Measurements from ENCODE around the gene C1QA. TPM values are rescaled to one million over a fixed set of nuclear protein-coding genes. Genes with fewer than 3 reads are reported as not detected.

The C1QA gene
- total RNA-seq, 1 experiment from 2014 or later, result 0.50 TPM

- DNase-seq (ENCODE audit: low spot score), result no peak
- ChIA-PET CTCF (interaction anchor here (1.0 to 2.3 kb wide), 5 partner anchors 8 to 253 kb away, joined by 4 to 12 read pairs (median 8); no protein-coding TSS in a partner anchor), POLR2A (no interaction called here)
- no peaks in the 10 kb centered on the region for H3K36me3 Mint-ChIP-seq
- no peak overlapping the region for H3K27ac Mint-ChIP-seq
- no peak overlapping the region for H3K4me3 Mint-ChIP-seq
- H3K9me3 Mint-ChIP-seq, result no peaks in the 10 kb centered on the region
- H3K27me3 Mint-ChIP-seq (ENCODE audit: low read depth), result no peaks in the 10 kb centered on the region
- no peak for ATAC-seq
- TF ChIP-seq KAT7 (CRISPR knock-in tag; IDR thresholded peaks at IDR 0.05; ENCODE audit: borderline replicate concordance), result no peak
- TF ChIP-seq ZNF281 (CRISPR knock-in tag; IDR thresholded peaks at IDR 0.05), result no peak
- no peak for TF ChIP-seq CREM (CRISPR knock-in tag; IDR thresholded peaks at IDR 0.05)
- no peak for TF ChIP-seq ZBTB43 (CRISPR knock-in tag; IDR thresholded peaks at IDR 0.05)
- no peak for TF ChIP-seq ZNF263 (CRISPR knock-in tag; IDR thresholded peaks at IDR 0.05; ENCODE audit: low read depth)
- TF ChIP-seq STAT6 (CRISPR knock-in tag; conservative IDR thresholded peaks at IDR 0.05; ENCODE audit: low read depth), result no peak
- no peak for TF ChIP-seq CREB1 (CRISPR knock-in tag; IDR thresholded peaks at IDR 0.05)
- no peak for TF ChIP-seq CTCF (IDR thresholded peaks at IDR 0.05)
- no peak for TF ChIP-seq NFE2L1 (CRISPR knock-in tag; IDR thresholded peaks at IDR 0.05)
- TF ChIP-seq JAZF1 (CRISPR knock-in tag; IDR thresholded peaks at IDR 0.05), result no peak
- no peak for TF ChIP-seq E2F5 (CRISPR knock-in tag; IDR thresholded peaks at IDR 0.05)
- no peak for TF ChIP-seq GTF2I (CRISPR knock-in tag; conservative IDR thresholded peaks at IDR 0.05)
- no peak for TF ChIP-seq ZNF138 (CRISPR knock-in tag; conservative IDR thresholded peaks at IDR 0.05)
- no peak for TF ChIP-seq USF2 (CRISPR knock-in tag; IDR thresholded peaks at IDR 0.05)
- no peak for TF ChIP-seq ZSCAN18 (CRISPR knock-in tag; IDR thresholded peaks at IDR 0.05)
- TF ChIP-seq AR (CRISPR knock-in tag; IDR thresholded peaks at IDR 0.05), result no peak
- no peak for TF ChIP-seq HMGA2 (CRISPR knock-in tag; IDR thresholded peaks at IDR 0.05)
- TF ChIP-seq FOXP4 (CRISPR knock-in tag; IDR thresholded peaks at IDR 0.05), result no peak
- peaks cover 7% of the 10 kb centered on the region; the same call in 1 of the 2 replicates for H3K4me1 Mint-ChIP-seq
Measured at GRCh38 chr1:22676916-22677583, 40.6 kb downstream of the C1QA start.

All from WTC11 (cell line).